Forelimb muscle (tissue), 1 donor: ENCODE results near the gene KAT14. TPM values are rescaled to one million over a fixed set of nuclear protein-coding genes. Genes with fewer than 3 reads are reported as not detected.
"Not testable (repeated sequence)": the region's sequence is repeated elsewhere in the genome, so short reads cannot be mapped to it uniquely, and the experiment has no call there.

Source experiments
- DNase-seq: peaks from one replicate; pipeline ENCODE4 v3.0.0-alpha.2; 2013; ENCODE audit warnings: low read depth
- polyA plus RNA-seq: library from polyadenylated mRNA; unstranded; fragments of 120-200 nt; gene quantifications from one replicate; pipeline ENCODE4 v1.2.1, GENCODE V29; 2013; ENCODE audit not compliant: insufficient read length

The KAT14 gene
- 20.8 TPM for polyA plus RNA-seq

- peak; percentile 85 for DNase-seq
Measured at GRCh38 chr20:18137412-18138265, at the start of gene KAT14, which contains the start of gene PET117. KAT14 (plus strand) TSS chr20:18137863; CDS start chr20:18142661, 4,798 bp downstream. PET117 (plus strand) TSS chr20:18137863; CDS start chr20:18137956, 93 bp downstream.

GRCh38 chr20:18088298-18088697 is 49.4 kb upstream of the KAT14 start:
- DNase-seq: not testable (repeated sequence)

GRCh38 chr20:18088841-18089240 is 48.8 kb upstream of the KAT14 start:
- DNase-seq: not testable (repeated sequence)

- DNase-seq: no peak
Measured at GRCh38 chr20:18090044-18090443, 47.6 kb upstream of the KAT14 start.

GRCh38 chr20:18090477-18090876 is 47.2 kb upstream of the KAT14 start:
- DNase-seq: no peak

GRCh38 chr20:18091623-18092022 is 46.0 kb upstream of the KAT14 start:
- DNase-seq: no peak

- no peak for DNase-seq
Measured at GRCh38 chr20:18092890-18093289, 44.8 kb upstream of the KAT14 start.

- DNase-seq: no peak
Measured at GRCh38 chr20:18093388-18093787, 44.3 kb upstream of the KAT14 start.

- no peak for DNase-seq
Measured at GRCh38 chr20:18094191-18094590, 43.5 kb upstream of the KAT14 start.

GRCh38 chr20:18100569-18100968 is 37.1 kb upstream of the KAT14 start:
- not testable (repeated sequence) for DNase-seq

- no peak for DNase-seq
Measured at GRCh38 chr20:18101125-18101810, 36.4 kb upstream of the KAT14 start.

GRCh38 chr20:18103497-18103896 is 34.2 kb upstream of the KAT14 start:
- no peak for DNase-seq

- no peak for DNase-seq
Measured at GRCh38 chr20:18108326-18108725, 29.3 kb upstream of the KAT14 start.

GRCh38 chr20:18128574-18128973 is 9.1 kb upstream of the KAT14 start:
- not testable (repeated sequence) for DNase-seq

GRCh38 chr20:18132663-18133062 is 5.0 kb upstream of the KAT14 start:
- no peak for DNase-seq

- DNase-seq: no peak
Measured at GRCh38 chr20:18133962-18134361, 3.7 kb upstream of the KAT14 start.

GRCh38 chr20:18138266-18138582 is 561 bp downstream of the KAT14 start:
- no peak for DNase-seq

- no peak for DNase-seq
Measured at GRCh38 chr20:18138639-18139583, 1.2 kb downstream of the KAT14 start.

- no peak for DNase-seq
Measured at GRCh38 chr20:18139832-18140231, 2.2 kb downstream of the KAT14 start.

GRCh38 chr20:18144541-18145099 is 7.0 kb downstream of the KAT14 start:
- DNase-seq: no peak

- no peak for DNase-seq
Measured at GRCh38 chr20:18154342-18154741, 16.7 kb downstream of the KAT14 start.
